NCI-H2227 (cell line): ENCODE data around the gene MICOS13.

Experiments used
- DNase-seq: peaks from one replicate; lab custom pipeline; 2025; ENCODE audit not compliant: unreplicated experiment; lab: John Stamatoyannopoulos, UW

MICOS13 gene

GRCh38 chr19:5687360-5688198, 7.3 kb upstream of the MICOS13 start:
- DNase-seq, result no peak

GRCh38 chr19:5686647-5687359, 6.5 kb upstream of the MICOS13 start:
- DNase-seq, result no peak

- no peak for DNase-seq
Observed at GRCh38 chr19:5686326-5686646, 6.0 kb upstream of the MICOS13 start.

DNA sequence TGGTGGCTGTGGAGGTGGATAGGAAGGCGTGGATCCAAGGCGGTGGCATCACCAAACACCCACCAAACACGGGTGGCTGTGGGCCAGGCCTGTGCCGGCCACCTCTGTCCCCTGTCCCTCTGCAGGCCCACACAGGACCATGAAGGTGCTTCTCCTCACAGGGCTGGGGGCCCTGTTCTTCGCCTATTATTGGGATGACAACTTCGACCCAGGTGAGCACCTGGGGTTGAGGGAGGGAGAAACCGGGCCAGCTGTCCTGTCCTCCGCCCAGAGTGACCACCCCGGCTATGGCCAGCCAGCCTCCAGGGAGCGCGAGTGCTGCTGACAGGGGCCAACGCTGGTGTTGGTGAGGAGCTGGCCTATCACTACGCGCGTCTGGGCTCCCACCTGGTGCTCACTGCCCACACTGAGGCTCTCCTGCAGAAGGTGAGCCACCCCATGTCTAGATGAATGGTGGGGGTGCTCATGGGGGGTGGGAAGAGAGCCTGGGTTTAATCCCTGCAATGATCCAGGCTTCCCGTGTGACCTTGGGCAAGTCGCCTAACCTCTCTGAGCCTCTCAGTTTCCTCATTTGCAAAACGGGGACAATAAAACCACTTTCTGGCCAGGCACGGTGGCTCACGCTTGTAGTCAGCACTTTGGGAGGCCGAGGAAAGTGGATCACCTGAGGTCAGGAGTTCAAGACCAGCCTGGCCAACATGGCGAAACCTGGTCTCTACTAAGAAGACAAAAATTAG, 4.5 kb upstream of the MICOS13 start:
- DNase-seq, result no peak

DNA sequence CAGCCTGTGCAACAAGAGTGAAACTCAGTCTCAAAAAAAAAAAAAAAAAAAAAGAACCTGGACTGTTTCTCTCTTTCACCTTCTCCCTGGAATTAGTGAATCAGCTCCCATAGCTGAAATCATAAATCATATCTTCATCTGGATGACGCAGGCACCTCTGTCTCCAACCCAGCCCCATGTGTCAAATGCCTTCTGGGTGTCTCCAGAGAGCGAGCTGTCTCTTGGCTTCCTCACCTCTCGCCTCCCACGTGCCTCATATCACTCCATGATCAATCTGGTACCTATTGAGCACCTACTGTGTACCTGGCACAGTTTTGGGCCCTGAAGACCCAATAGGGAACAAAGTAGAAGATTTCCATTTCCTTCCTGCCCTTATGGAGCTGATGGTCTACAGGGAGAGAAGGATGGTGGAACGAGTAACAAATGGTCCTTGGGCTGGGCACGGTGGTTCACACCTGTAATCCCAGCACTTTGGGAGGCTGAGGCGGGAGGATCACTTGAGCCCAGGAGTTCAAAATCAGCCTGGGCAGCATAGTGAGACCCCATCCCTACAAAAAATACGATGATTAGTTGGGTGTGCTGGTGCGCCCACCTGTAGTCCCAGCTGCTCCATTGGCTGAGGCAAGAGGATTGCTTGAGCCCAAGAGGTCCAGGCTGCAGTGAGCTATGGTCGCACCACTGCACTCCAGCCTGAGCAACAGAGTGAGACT, 3.0 kb upstream of the MICOS13 start:
- no peak for DNase-seq

GRCh38 chr19:5682107-5682482, 1.8 kb upstream of the MICOS13 start:
- no peak for DNase-seq

- no peak for DNase-seq
Observed at GRCh38 chr19:5681391-5682106, 1.2 kb upstream of the MICOS13 start.

DNA sequence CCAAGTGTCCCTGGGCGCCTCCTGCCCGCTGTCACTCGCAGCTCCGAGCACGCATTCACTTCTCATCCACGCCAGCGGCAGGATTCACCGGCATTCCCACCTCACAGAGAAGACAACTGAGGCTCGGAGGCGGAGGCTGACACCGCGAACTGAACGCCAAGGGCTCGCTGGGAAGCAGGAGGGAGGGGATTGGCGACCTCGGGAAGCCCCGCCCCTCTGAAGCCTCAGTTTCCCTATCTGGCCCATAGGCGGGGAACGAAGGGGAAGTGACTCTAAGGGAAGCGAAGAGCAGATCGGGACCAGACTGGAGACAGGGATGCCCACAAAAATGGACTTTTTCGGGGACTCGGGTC, 256 bp downstream of the MICOS13 start:
- no peak for DNase-seq

DNA sequence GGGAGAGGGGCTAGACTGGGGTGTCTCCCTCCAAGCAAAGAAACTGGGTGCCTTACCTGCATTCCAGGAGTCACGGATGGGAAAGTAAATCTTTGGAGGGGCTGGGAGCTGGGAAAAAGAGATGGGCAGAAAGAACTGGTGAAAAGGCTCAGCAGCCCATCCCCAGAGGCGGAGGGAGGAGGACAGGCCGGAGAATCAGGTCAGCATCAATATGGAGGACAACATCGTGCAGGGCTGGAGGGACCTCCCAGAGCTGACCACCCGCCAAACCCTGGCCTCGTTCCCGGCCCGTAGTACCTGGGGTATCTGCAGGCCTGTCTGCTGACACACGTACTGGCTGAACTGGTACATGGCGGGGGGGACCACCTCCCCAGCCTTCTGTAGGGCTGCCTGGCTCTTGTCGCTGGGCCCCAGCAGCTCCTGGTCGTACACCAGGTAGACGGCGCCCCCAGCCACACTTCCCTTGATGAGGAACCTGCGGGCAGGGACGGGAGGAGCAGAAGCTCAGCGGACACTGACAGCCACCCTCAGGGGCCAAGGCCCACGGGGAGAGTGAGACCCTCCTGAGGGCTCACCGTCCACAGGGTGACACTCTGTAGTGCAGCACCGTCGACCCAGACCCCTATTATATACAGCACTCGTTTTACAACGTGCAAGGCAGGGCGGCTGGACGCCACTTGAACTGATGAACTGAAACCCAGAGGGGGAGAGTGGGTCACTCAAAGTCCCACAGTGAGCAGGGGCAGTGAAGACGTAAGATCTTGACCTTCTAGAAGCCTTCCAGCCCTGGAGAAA, 830 bp downstream of the MICOS13 start:
- DNase-seq, result no peak

- no peak for DNase-seq
Observed at GRCh38 chr19:5678071-5678718, 2.1 kb downstream of the MICOS13 start.

DNA sequence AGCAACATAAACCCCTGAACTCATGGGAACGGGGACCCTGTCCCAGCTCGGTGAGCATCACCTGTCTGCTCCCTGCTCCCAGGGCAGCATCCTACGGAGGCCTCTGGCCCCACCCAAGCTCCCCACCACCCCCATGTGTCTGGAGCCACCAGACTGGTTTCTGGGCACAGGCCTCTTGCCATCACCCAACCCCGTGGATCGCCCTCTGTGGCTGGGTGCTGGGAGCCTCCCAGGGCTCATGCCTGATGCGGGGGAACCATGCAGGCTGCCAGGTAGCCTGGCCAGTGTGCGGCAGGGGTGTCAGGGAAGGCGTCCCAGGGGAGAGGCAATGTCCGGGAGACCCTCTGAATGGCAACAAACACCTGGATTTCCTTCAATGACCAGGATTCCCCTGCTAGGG, 2.7 kb downstream of the MICOS13 start:
- DNase-seq, result no peak

GRCh38 chr19:5677136-5677535, 3.2 kb downstream of the MICOS13 start:
- no peak for DNase-seq

GRCh38 chr19:5676772-5677105, 3.6 kb downstream of the MICOS13 start:
- DNase-seq, result no peak

DNA sequence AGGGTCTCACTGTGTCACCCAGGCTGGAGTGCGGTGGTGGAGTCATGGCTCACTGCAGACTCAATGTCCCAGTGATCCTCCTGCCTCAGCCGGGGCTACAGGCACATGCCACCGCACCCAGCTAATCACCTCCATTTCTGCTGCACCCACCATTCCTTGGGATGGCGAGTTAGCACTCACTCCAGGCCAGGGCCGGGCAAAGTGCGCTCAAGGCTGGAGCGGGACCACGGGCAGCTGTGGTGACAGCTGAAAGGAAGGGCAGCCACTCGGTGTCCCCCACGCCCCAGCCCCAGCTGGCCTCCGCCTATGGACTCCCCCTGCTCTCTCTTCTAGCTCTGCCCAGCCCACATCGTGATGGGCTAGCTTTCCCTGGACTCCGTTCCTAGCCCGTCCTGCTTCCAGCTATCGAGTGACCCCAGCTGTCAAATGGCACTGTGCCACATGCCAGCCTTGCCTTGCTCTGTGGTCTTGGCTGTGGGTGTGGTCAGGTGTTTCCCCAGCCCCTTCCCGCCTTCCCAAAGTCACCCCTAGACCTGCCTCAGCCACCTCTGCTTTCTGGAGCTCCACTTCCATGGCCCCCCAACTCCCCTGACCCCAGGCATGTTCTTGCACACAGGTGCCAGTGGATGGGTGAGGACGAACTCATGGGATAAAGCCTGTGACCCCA, 4.1 kb downstream of the MICOS13 start:
- no peak for DNase-seq

GRCh38 chr19:5674714-5675113, 5.6 kb downstream of the MICOS13 start:
- no peak for DNase-seq

DNA sequence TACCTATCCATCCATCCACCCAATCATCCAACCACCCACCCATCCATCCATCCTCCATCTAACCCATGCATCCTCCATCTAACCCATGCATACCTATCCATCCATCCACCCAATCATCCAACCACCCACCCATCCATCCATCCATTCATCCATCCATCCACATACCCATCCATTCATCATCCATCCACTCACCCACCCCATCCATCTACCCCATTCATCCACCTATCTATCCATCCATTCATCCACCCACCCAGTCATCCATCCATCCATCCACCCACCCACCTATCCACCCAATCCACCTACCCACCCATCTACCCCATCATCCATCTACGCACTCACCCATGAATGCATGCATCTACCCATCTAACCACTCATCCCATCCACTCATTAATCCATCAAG, 6.6 kb downstream of the MICOS13 start:
- DNase-seq, result no peak

DNA sequence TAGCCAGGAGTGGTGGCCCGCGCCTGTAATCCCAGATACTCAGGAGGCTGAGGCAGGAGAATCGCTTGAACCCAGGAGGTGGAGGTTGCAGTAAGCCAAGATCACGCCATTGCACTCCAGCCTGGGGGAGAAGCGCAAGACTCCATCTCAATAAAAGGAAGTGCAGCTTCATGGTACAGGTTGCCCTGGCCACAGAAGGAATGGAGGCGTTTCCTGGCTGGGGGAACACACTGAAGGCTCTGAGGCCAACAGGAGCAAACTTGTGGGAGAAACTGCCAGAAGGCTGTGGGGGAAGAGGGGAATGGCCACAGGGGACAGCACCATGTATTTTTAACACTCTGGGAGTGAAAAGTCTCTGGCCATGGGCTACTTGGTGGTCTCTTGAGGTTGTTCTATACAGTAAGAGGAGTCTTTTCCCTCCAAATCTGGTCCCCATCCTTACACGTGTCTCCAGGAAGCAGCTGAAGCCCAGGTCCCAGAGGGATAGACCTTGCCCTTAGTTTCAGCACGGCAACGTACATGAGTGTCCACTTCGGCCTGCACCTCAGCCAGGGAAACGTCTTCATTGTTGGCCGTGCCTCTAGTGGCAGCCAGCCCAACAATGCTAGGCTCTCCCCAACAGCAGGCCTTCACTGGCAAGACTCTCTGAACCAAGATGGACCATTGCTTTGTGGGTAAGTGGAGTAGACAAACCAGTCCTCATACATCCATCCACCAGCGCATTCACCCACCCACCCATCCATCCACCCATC, 7.4 kb downstream of the MICOS13 start:
- DNase-seq, result no peak

DNA sequence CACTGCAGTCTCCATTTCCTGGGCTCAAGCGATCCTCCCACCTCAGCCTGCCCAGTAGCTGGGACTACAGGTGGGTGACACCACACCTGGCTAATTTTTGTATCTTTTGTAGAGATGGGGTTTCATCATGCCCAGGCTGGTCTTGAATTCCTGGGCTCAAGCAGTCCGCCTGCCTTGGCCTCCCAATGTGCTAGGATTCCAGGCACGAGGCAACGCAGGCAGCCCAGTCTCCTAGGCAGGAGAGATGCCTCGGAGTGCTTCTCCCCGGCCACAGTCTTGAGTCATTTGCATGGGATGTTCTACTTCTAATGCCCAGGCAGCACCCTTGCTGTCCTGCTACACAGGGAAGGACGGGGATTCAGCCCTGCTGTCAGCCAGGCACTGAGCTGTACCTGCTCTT, 8.7 kb downstream of the MICOS13 start:
- no peak for DNase-seq
